Ramos (cell line): ENCODE data around the gene WDR35.

Source experiments
- in situ Hi-C: fragments of 300-500 bp; cut with MboI; formaldehyde crosslinking; loops from one replicate; pipeline ENCODE4 v1.14.3; 2022; ENCODE audit warnings: low sequenced_read_pairs; ENCODE audit not compliant: unreplicated experiment

The WDR35 gene

DNA sequence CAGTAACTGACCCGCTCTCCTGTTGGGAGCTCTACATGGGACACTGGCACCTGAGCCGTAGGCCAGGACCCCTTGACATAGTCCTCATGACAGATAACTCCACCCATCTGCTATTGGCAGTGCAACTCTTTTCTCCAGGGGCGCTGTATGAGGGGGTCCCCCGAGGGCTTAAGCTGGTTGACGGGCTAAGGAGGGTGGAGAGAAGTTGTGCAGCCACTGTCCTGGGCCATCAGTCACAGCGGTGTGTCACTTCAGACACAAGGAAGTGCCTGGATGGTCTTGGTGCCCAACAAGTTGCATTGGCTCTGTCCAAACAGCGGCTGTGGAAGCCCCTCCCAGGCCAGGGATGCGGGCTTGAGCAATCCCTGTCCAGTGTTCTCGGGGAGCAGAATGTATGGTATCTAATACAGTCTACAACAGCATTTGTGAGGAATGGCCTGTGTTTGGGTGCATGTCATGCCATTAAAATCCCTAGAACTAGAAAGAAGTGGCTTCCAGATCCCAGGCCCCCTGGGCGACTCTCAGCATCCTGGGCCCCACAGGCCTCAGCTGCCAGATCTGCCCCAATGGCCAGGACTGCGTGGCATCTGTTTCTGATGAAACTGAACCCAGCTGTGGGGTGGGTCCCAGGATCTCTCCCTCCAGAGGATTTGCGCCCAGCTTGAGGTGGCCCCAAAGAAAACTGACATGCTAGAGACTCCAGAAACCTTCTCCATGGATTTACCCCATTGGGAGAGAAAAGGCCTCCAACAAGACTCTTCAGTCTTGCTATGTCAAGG lies 111.4 kb downstream of the WDR35 start:
- in situ Hi-C loops, result no loop called here

DNA sequence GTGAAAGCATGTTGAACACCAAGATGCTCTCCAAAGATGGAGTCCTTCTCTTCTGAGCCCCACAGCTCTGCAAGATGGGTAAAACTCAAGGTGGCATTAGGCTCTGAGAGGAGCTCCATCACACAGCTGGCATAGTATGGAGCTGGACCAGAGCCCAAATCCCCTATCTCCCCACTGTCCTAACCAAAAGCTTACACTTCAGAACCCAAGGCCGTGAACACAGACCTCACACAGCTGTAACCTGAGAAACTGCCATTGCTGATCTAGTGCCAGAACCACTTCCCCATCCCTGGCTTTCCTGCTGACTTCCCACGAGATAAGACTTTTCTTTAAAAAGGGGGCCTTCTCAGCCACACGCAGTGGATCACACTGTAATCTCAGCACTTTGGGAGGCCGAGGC lies 113.2 kb downstream of the WDR35 start:
- in situ Hi-C loops, result no loop called here

DNA sequence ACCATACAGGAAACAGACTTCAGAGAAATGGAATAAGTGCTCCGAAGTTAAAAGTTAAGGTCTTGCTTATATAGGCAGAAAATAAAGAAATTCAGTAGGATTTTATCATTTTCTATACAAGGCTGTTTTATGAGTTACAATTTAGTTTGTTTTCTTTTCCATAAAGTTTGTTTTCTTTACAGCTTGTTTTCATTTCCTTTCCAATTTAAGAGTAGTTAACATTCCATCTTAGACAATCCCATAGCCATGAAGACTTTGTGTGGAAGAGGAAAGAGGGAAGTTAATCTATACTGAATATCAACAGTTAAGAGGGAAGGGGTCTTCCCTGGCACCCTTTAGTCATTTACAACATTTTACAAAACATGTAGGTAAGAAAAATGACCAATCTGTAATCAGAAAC lies 114.6 kb downstream of the WDR35 start:
- in situ Hi-C loops, result no loop called here

DNA sequence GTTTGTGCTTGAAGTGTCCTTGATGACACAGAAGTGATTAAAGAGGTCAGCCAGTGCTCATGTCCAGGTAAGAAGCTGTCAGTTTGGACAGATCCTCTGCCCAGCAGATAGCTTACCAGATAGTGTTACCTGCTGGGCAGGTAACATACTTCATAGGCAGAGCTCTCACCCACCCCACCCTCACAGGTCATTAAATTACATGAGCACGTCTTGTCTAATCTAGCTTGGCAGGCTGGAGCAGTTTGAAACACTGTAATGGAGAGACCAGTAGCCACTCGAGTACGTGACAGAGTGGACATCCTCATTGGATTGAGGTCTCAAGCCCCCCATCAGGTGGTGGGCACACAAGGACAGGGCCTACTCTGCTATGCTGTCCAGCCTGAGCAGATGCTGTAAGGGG lies 115.2 kb downstream of the WDR35 start:
- in situ Hi-C loops, result loop anchor here (25.0 kb wide), 2 partner anchors 512 to 1137 kb away; partner anchors contain the start of gene OSR1

DNA sequence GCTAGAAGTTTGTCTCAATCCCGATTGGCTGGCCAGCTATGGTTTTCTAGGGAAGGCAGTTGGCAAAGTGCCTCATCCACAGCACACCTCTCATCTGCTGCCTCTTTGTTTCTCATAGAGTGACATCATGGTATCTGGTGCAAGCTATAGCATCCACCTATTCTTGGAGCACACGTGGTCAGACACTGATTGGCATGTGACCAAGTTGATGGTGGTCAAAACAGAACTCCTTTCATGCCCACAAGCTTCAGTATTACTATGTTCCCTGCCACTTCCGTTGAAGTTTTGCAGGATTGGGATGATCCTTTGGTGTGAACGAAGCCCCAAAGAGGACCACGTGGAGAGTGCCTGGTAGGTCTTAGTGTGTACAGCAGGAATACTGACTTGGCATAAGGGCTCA lies 116.9 kb downstream of the WDR35 start:
- in situ Hi-C loops, result loop anchor here (25.0 kb wide), 2 partner anchors 511 to 1136 kb away; partner anchors contain the start of gene OSR1

DNA sequence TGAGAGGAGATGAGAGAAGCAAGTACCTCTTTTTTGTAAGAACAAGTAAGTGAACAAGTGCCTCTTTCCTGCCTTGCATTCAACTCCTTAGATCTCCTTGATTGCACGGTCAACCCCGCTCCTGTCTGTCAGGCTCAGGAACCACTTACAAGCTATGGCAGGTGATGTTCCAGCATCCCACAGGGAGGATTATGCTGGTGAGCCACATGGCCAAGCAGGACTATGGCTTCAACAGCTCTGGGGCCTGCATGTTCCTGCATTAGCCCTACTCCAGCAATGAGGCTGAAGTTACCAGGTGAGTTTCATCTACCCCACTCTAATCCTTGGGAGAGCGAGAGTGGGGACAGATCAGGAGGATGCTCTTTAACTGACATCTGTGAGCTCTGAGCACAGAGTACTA lies 117.6 kb downstream of the WDR35 start:
- in situ Hi-C loops, result loop anchor here (25.0 kb wide), 2 partner anchors 510 to 1135 kb away; partner anchors contain the start of gene OSR1

DNA sequence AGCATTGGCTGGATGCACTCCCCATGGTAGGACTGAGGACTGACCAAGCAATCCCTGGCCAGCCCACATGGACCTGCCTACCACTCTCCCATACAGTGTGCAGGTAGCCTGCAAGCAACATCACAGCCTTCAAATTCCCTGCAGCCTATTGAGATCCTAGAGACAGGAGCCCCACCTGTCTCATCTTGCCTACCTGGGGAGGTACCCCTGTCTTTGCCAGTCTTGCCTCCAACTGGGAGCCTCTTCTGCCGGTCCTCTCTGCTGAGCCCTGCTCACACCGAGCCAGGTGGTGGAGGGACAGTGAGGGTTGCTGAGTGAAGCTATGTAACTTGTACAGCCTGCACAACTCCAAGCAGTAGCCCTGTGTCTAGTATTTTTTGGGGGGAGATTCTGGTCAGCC lies 118.1 kb downstream of the WDR35 start:
- in situ Hi-C loops, result loop anchor here (25.0 kb wide), 2 partner anchors 510 to 1135 kb away; partner anchors contain the start of gene OSR1

DNA sequence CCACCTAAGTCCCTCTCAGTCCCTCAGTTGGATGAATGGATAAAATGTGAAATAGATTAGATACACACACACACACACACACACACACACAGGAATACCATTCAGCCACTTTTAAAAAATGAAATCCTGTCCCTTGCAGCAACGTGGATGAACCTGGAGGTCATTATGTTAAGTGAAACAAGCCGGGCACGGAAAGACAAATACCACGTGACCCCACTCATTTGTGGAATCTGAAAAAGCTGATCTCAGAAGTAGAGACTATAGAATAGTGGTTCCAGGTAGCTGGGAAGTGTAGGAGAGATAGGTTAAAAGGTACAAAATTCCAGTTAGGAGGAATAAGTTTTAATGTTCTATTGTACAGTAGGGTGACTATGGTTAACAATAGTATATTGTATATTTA lies 119.1 kb downstream of the WDR35 start:
- in situ Hi-C loops, result loop anchor here (25.0 kb wide), 2 partner anchors 508 to 1133 kb away; partner anchors contain the start of gene OSR1

DNA sequence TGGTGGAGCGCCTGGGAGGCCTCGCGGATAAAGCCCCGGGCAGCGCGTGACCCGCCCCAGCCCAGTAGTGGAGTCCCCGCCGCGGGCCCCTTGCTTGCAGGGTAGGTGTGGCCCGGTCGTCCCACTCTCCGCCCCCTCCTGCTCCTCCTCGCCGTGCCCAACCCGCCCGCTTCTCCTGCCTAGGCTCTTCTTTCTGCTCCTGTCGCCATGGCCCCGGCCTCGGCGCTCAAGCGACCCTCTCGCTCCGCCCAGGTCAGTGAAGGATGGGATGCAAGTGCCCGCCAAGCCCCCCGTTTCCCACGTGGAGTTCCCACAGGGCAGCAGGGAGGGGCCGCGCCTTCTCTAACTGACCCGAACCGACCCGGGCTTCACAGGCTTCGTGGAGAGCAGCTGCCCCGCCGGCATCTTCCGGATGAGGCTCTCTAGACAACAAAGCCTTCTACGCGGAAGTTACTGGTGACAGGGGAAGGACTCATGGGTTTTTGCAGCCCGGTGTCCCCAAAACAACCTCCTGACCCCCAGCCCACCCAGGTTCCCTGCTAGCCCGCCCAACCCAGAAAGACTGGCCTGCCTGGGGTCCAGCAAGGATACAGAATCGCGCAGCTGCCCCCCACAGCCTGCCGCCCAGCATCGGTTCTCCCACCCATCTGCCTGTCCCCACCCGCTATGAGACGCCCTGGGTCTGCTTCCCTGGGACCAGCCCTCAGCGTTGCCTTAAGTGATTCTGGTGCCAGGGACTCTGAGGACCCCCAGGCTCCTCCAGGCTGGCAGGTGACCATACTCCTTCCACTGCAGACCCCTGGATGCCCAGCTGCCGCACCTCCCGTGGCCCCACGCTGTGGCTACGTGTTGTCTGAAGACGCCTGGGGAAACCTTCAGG lies 121.0 kb downstream of the WDR35 start:
- in situ Hi-C loops, result loop anchor here (10.0 to 25.0 kb wide), 3 partner anchors 507 to 1344 kb away; partner anchors contain the start of gene OSR1

DNA sequence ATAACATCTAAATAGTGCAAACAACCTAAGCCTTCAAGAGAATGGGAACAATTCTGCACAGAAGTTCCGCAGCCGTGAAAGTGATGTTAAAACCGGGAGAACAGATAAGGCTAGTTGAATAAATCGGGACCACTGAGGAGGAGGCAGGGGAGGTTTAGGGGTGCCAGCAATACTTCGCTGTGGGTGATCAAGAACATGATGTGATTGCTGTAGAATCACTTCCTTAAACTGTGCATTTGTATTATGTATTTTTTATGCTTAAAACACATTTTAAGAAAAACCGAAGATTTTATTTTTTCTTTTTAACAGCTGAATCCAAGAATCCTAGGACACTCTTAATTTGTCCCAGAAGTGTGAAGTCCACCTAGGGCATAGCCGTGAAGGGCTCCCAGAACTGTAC lies 121.7 kb downstream of the WDR35 start:
- in situ Hi-C loops, result loop anchor here (10.0 to 25.0 kb wide), 3 partner anchors 506 to 1343 kb away; partner anchors contain the start of gene OSR1

DNA sequence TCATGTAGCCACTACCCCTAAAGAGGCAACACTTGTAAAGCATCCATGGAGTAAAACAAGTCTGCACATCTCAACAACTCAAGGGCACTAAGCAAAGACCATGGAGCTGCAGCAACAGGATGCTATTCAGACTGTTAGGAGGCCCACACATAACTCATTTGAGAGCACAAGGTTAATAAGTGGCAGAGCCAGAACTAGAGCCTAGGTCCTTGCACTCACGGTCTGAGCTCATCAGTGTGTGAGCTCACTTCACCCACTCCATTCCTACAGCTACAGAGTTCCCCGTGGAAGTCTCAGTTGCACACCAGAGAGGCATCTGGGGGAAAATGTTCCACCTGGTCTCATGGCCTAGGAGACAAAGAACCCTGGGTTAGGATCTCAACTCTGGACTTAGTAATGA lies 123.1 kb downstream of the WDR35 start:
- in situ Hi-C loops, result loop anchor here (10.0 to 25.0 kb wide), 3 partner anchors 504 to 1342 kb away; partner anchors contain the start of gene OSR1

DNA sequence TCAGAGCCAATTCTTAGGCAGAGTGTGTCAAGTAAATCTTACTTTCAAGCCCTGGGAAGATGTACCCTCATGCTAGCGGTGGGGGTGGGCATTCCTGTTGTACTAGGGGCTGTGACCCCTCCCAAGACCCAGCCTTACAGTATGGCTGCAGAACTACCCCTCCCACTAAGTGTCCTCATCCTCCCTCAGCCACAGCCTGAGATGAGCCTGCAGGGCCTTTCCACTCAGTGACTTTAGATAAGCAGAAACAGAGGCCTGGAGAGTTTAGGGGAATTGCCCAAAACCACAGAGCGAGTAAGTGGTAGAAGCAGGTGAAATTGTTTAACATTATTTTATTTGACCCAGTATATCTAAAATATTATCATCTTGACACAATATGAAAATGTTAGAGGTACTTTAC lies 124.8 kb downstream of the WDR35 start:
- in situ Hi-C loops, result loop anchor here (10.0 to 25.0 kb wide), 3 partner anchors 503 to 1340 kb away; partner anchors contain the start of gene OSR1

DNA sequence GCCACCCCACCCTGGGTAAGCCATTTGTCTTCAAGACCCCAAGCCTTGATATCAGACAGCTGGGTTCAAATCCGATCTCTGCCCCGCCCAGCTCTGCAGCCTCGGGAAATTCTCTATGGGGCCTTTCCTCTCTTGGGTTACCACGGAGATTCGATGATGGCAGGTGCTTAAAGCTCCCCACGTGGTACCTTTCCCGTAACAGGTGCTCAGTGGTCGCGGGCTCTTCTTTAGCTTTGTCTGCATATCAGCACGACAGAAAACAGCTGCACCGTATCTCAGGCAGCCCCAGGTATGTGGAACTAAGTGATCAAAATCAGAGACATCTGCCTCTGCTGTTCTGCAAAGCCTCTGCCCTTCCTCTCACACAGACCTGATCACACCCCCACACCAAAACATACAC lies 125.5 kb downstream of the WDR35 start:
- in situ Hi-C loops, result loop anchor here (10.0 to 25.0 kb wide), 3 partner anchors 502 to 1340 kb away; partner anchors contain the start of gene OSR1

DNA sequence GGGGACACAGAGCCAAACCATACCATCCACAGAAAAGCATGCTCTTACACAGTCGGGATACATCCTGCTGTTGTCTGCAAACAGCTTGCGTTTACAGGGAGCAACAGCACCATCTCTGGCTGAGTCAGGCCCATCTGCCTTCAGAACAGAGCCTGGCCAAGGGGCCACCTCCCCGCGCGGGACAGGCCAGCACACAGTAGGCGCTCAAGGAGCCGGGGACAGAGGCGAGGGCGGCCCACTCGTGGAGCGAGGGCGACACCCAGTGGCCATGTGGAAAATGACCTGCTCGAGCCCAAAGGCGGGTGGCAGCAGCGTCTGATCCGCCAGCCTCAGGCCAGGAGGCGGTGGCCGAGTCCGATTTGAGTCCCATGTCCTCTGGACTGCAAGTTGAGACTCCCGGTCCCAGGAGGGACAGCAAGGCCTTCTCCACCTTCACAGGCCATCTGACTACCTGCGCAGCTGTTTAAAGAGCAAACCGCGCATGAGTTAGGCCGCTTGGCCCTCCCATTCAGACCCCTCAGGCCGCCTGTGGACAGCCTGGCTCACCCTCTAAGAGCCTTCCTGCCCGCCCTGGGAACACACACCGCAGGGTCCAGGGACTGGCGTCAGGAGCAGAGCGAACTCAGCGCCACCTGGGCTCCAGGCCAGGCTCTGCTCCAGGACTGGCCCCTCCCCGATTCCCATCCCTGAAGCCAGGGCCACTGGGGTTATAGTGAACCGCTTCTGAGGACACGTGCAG lies 126.4 kb downstream of the WDR35 start:
- in situ Hi-C loops, result loop anchor here (10.0 to 25.0 kb wide), 3 partner anchors 501 to 1339 kb away; partner anchors contain the start of gene OSR1

DNA sequence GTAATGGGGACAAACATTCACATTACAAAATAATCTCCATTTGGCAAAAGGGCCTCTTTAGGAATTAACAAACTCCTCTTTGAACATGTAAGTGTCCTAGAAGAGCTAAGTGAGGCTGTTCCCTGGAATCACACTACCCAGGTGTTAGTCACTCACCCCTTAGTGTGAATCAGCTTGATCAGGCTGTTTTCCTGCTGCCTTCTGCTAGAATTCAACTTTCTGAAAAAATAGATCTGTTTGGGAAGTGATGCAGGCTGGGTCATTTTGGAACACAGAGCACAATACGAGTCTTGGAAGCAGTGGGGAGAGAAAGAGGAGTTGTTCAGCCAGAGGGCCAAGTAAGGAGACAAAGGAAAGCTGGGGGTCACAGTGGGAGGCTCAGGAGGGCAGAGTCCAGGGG lies 128.1 kb downstream of the WDR35 start:
- in situ Hi-C loops, result loop anchor here (10.0 to 25.0 kb wide), 3 partner anchors 500 to 1337 kb away; partner anchors contain the start of gene OSR1
